OCI-LY1 (cell line): ENCODE measurements around the gene IGF2R.

Experiments
- CTCF ChIP-seq: fragments of 200-600 bp; sonication (generic), shearing (Covaris generic); IDR thresholded peaks from 2 replicates; pipeline ENCODE4 v1.5.1; 2017; ENCODE audit warnings: mild to moderate bottlenecking, antibody characterized with exemption, low read length, moderate library complexity, mixed read lengths
- EZH2 ChIP-seq: fragments of 200-600 bp; sonication (generic), shearing (Covaris generic); IDR thresholded peaks from 2 replicates; pipeline ENCODE4 v1.8.0; 2017; ENCODE audit warnings: borderline replicate concordance, mixed run types, mild to moderate bottlenecking, antibody characterized with exemption, low read length, moderate library complexity, mixed read lengths

- TF ChIP-seq CTCF, result no peak
- TF ChIP-seq EZH2, result no peak
Observed at GRCh38 chr6:160054271-160054670, 85.4 kb downstream of the IGF2R start.
